Endothelial cell (in vitro differentiated cells): ENCODE measurements around the gene FYTTD1. TPM values are rescaled to one million over a fixed set of nuclear protein-coding genes. Genes with fewer than 3 reads are reported as not detected.

ENCODE experiments used
- DNase-seq: peaks from one replicate; pipeline ENCODE4 v3.0.0; 2021; ENCODE audit warnings: low spot score
- H3K27ac Mint-ChIP-seq: one replicate; pipeline ENCODE4 v1.8.0; 2021; ENCODE audit warnings: mixed read lengths, inconsistent platforms; ENCODE audit not compliant: unreplicated experiment
- H3K27me3 Mint-ChIP-seq: one replicate; pipeline ENCODE4 v1.8.0; 2021; ENCODE audit warnings: mild to moderate bottlenecking, moderate library complexity, mixed read lengths, inconsistent platforms; ENCODE audit not compliant: unreplicated experiment
- H3K36me3 Mint-ChIP-seq: one replicate; pipeline ENCODE4 v1.8.0; 2021; ENCODE audit warnings: mild to moderate bottlenecking, low read depth, mixed read lengths, inconsistent platforms; ENCODE audit not compliant: unreplicated experiment
- H3K4me1 Mint-ChIP-seq: one replicate; pipeline ENCODE4 v1.8.0; 2021; ENCODE audit warnings: mild to moderate bottlenecking, mixed read lengths, inconsistent platforms; ENCODE audit not compliant: unreplicated experiment
- H3K4me3 Mint-ChIP-seq: one replicate; pipeline ENCODE4 v1.8.0; 2021; ENCODE audit warnings: mild to moderate bottlenecking, mixed read lengths, inconsistent platforms; ENCODE audit not compliant: unreplicated experiment
- H3K9me3 Mint-ChIP-seq: one replicate; pipeline ENCODE4 v1.8.0; 2021; ENCODE audit warnings: mixed read lengths, inconsistent platforms; ENCODE audit not compliant: unreplicated experiment
- long read RNA-seq: library from polyadenylated mRNA; unstranded; transcript quantifications from one replicate; pipeline ENCODE4 v2.0.0, GENCODE V29; 2020; ENCODE audit not compliant: unreplicated experiment
- total RNA-seq: library from RNA; stranded (reverse); fragmentation: NEBNext Ultra II Directional; extraction: Animal tissue kit (Norgen Biotek cat#: 25700); gene quantifications from one replicate; pipeline ENCODE4 v1.2.1, GENCODE V29; 2021; ENCODE audit not compliant: unreplicated experiment
- TF ChIP-seq, protein P1 (sequence below): fragments of 200-600 bp; sonication (generic); IDR thresholded peaks from one replicate; pipeline ENCODE4 v1.5.0; 2021; ENCODE audit warnings: antibody characterized with exemption; ENCODE audit not compliant: unreplicated experiment

The FYTTD1 gene, protein sequence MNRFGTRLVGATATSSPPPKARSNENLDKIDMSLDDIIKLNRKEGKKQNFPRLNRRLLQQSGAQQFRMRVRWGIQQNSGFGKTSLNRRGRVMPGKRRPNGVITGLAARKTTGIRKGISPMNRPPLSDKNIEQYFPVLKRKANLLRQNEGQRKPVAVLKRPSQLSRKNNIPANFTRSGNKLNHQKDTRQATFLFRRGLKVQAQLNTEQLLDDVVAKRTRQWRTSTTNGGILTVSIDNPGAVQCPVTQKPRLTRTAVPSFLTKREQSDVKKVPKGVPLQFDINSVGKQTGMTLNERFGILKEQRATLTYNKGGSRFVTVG
- total RNA-seq, result 65.3 TPM
- long read RNA-seq, full-length matches to known transcripts, result 22 of 24 reads
- long read RNA-seq, partial matches to known transcripts, result 0 of 24 reads
- long read RNA-seq, other reads (novel, unspliced or antisense), result 2 of 24 reads

DNA sequence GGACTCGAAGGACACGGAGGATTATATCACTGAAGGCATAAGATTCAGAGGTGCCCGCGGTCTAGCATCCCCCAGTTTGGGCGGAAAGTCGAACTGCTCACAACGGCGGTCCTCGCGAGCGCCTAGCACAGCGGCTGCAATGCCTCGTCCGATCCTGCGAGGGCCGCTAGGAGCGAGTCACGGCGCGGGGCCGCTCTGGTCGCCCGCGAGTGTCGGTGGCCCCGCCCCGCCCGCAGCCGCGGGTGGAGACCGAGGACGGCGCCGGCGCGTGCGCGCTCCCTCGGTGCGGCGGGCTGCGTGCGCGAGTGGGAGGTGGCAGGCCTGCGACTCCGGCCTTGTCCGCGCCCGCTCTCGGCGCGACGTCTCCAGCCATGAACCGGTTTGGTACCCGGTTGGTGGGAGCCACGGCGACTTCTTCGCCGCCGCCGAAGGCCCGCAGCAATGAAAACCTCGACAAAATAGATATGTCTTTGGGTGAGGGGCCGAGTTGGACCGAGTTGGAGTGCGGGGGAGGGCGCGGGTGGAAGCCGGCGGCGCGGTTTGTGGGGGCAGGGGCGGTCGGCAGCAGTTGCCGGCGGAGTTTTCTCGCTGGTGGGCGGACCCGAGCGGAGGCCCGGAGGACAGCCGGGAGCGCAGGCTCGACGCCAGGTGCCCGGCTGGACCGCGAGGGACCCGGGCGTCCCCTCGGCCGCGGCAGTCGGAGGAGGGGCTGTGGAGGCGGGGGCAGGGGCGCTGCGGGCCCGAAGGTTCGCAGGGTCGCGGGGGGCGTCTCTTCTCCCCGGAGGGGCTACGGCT, at the start of gene FYTTD1:
Gene FYTTD1 (plus strand): TSS at position 283 of the 795 bp plus-strand sequence. CDS start 89 bp downstream, at position 372.
- peaks cover 9% of the 10 kb centered on the region for H3K36me3 Mint-ChIP-seq
- H3K27me3 Mint-ChIP-seq, result no peaks in the 10 kb centered on the region
- peak; percentile 77 for DNase-seq
- H3K27ac Mint-ChIP-seq, result peak within 1 kb of the TSS; percentile 70
- peaks cover 14% of the 10 kb centered on the region for H3K4me1 Mint-ChIP-seq
- TF ChIP-seq, protein P1, sequence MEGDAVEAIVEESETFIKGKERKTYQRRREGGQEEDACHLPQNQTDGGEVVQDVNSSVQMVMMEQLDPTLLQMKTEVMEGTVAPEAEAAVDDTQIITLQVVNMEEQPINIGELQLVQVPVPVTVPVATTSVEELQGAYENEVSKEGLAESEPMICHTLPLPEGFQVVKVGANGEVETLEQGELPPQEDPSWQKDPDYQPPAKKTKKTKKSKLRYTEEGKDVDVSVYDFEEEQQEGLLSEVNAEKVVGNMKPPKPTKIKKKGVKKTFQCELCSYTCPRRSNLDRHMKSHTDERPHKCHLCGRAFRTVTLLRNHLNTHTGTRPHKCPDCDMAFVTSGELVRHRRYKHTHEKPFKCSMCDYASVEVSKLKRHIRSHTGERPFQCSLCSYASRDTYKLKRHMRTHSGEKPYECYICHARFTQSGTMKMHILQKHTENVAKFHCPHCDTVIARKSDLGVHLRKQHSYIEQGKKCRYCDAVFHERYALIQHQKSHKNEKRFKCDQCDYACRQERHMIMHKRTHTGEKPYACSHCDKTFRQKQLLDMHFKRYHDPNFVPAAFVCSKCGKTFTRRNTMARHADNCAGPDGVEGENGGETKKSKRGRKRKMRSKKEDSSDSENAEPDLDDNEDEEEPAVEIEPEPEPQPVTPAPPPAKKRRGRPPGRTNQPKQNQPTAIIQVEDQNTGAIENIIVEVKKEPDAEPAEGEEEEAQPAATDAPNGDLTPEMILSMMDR, result peak; percentile 16
- peak within 1 kb of the TSS; percentile 98 for H3K4me3 Mint-ChIP-seq
- no peaks in the 10 kb centered on the region for H3K9me3 Mint-ChIP-seq

DNA sequence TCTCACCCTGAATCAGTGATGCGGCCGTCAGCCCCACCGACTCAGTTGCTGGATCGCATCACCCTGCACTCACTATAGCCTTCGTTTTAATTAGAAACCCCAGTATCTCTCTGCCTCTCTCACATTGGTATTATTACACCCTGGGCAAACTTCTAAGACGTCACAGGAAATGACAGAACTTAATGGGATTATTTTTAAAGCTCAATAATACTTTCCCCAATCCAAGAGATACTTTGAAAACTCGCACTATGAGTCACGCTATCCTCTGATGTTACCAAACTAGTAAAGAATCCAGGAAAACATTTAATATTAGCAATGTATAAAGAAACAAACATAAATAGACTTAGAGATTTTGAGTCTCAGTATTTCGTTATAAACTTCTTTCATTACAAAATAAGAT, 49.6 kb upstream of the FYTTD1 start:
- peaks cover 59% of the 10 kb centered on the region for H3K36me3 Mint-ChIP-seq
- H3K27ac Mint-ChIP-seq, result no peak overlapping the region
- peaks cover 2% of the 10 kb centered on the region for H3K27me3 Mint-ChIP-seq
- DNase-seq, result no peak
- peaks cover 5% of the 10 kb centered on the region for H3K4me1 Mint-ChIP-seq
- no peak overlapping the region for H3K4me3 Mint-ChIP-seq
- TF ChIP-seq, protein P1, result no peak
- H3K9me3 Mint-ChIP-seq, result no peaks in the 10 kb centered on the region

DNA sequence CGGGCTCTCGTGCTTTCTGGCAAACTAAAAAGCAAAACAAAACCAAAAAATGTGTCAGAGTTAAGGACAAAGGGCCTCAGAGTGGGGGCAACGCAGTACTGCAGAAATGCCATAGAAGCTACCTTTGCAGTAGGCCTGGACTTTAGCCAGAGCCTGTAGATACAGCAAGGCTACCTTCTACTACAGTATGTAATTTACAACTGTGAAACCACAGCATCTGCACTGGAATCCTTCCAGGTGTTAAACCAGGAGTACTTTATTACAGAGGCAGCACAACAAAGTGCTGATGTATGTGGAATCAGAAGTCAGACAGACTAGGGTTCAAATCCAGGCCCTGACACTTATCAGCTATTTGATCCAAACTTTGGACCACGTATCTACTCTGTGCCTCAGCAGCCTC, 47.8 kb upstream of the FYTTD1 start:
- Mint-ChIP-seq H3K4me3 (no peak overlapping the region), H3K27me3 (peaks cover 2% of the 10 kb centered on the region), H3K36me3 (peaks cover 53% of the 10 kb centered on the region), H3K27ac (no peak overlapping the region), H3K4me1 (peaks cover 5% of the 10 kb centered on the region), H3K9me3 (no peaks in the 10 kb centered on the region)
- TF ChIP-seq, protein P1, result no peak
- no peak for DNase-seq

DNA sequence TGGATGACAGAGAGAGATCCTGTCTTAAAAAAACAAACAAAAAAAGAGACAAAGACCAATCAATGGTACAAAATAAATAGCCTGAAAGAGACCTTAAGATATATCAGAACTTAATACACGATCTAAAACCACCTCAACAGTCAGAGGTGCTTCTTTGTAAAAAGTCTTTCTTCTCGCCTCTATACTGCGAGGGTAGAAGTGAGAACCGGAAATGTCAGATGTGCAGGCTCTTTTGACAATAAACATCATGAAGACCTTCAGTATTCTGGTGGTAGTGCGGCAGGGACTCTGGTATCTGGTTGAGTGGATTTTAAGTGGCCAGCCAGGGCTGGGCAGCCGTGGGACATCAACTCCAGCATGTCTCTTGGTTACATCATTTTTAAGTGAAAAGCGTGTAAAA, 43.0 kb upstream of the FYTTD1 start:
- Mint-ChIP-seq H3K4me1 (no peaks in the 10 kb centered on the region), H3K27me3 (peaks cover 2% of the 10 kb centered on the region), H3K36me3 (peaks cover 17% of the 10 kb centered on the region), H3K4me3 (no peak overlapping the region), H3K27ac (no peak overlapping the region), H3K9me3 (no peaks in the 10 kb centered on the region)
- TF ChIP-seq, protein P1, result no peak
- DNase-seq, result no peak
